ENCODE results near the gene COL23A1. TPM values are rescaled to one million over a fixed set of nuclear protein-coding genes. Genes with fewer than 3 reads are reported as not detected.

The COL23A1 gene
- total RNA-seq, 1 experiment from 2014 or later, result not detected

DNA sequence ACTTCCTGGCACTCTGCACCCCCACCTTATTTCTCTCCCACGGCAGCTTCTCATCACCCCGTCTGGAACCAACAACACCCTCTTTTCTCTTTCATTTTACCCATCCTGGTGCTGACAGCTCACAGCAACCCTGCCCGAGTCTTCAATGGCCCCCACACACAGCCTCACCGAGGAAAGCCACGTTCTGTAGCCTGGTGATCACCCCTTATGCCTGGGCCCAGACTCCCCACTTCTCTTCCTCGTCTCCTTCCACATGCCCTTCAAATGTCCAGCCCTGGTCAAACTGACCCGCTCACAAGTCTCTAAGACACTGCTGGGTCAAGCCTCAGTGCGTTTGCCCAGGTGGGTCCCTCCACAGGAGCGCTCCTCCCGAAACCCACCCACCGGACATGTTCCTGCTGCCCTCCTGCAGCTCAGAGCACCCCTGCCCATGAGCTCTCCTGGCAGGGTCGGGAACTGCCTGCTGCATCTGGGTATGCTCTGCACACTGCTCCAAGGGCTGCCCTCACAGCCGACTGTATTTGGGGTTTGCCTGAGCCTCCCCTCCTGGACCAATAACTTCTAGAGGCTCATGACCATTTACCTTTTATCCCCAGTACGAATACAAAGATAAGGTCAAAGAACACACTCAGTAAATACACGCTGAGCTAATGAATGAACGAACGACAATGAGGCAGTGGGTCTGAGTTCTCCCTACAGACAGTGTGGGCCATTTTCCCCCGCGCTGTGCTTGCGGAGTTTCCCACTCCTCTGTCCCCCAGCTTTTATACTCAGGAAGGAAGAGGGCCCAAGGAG lies 202.9 kb downstream of the COL23A1 start:
- no peak for TF ChIP-seq EZH2 (IDR thresholded peaks at IDR 0.05; ENCODE audit: borderline replicate concordance, low read depth, low read length, poor library complexity, severe bottlenecking)
- TF ChIP-seq, protein P1, sequence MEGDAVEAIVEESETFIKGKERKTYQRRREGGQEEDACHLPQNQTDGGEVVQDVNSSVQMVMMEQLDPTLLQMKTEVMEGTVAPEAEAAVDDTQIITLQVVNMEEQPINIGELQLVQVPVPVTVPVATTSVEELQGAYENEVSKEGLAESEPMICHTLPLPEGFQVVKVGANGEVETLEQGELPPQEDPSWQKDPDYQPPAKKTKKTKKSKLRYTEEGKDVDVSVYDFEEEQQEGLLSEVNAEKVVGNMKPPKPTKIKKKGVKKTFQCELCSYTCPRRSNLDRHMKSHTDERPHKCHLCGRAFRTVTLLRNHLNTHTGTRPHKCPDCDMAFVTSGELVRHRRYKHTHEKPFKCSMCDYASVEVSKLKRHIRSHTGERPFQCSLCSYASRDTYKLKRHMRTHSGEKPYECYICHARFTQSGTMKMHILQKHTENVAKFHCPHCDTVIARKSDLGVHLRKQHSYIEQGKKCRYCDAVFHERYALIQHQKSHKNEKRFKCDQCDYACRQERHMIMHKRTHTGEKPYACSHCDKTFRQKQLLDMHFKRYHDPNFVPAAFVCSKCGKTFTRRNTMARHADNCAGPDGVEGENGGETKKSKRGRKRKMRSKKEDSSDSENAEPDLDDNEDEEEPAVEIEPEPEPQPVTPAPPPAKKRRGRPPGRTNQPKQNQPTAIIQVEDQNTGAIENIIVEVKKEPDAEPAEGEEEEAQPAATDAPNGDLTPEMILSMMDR (conservative IDR thresholded peaks at IDR 0.05; ENCODE audit: low read depth, low read length), result no peak
- Histone ChIP-seq H3K4me3 (ENCODE audit: low read depth, low read length, poor library complexity, severe bottlenecking) (no peak overlapping the region), H3K27ac (ENCODE audit: low read depth, low read length, poor library complexity, severe bottlenecking) (no peak overlapping the region), H3K9me3 (ENCODE audit: low read depth, low read length, poor library complexity, severe bottlenecking) (no peaks in the 10 kb centered on the region), H3K4me1 (ENCODE audit: insufficient read depth, low read length, poor library complexity, severe bottlenecking) (no peaks in the 10 kb centered on the region), H3K36me3 (ENCODE audit: insufficient read depth, low read length, poor library complexity, severe bottlenecking) (no peaks in the 10 kb centered on the region), H3K27me3 (replicated peaks; ENCODE audit: insufficient read depth, low read depth, low read length, poor library complexity) (no peaks in the 10 kb centered on the region)
- intact Hi-C loops (cut with micrococcal nuclease; ENCODE audit: unreplicated experiment), result no loop called here
- no TSS peak for BruUV-seq (replicated peaks)
- no peak for DNase-seq (ENCODE audit: low spot score)
- POLR2A ChIA-PET (ENCODE audit: low non-redundant PET), result no interaction called here
- CTCF ChIA-PET, result no interaction called here

DNA sequence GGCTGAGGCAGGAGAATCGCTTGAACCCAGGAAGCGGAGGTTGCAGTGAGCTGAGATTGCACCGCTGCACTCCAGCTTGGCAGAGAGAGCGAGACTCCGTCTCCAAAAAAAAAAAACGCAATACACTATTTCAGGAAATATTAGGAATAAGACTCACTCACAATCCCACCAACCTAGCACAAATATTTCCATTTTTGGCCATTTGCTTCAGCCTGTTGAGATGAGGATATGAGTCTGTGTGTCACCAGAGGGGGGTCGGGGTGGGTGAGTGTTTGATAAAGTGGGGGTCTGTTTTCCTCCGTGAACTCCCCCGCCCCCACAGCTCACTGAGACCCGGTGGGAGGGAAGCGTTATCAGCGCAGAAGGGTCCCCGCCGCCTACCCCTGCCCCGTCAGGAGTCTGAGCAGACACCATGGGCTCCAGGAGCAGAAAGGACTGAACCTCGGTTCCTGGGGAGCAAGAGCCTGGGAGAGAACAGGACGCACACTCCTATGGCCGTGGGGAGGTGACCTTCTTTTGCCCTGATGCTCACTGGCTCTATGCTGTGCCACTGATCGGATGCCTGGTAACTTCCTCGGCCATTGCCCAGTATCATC lies 203.8 kb downstream of the COL23A1 start:
- TF ChIP-seq EZH2 (IDR thresholded peaks at IDR 0.05; ENCODE audit: borderline replicate concordance, low read depth, low read length, poor library complexity, severe bottlenecking), result no peak
- TF ChIP-seq, protein P1 (conservative IDR thresholded peaks at IDR 0.05; ENCODE audit: low read depth, low read length), result no peak
- H3K4me1 ChIP-seq (ENCODE audit: insufficient read depth, low read length, poor library complexity, severe bottlenecking), result no peaks in the 10 kb centered on the region
- no peak overlapping the region for H3K27ac ChIP-seq (ENCODE audit: low read depth, low read length, poor library complexity, severe bottlenecking)
- BruUV-seq (replicated peaks), result no TSS peak
- H3K4me3 ChIP-seq (ENCODE audit: low read depth, low read length, poor library complexity, severe bottlenecking), result no peak overlapping the region
- no peaks in the 10 kb centered on the region for H3K27me3 ChIP-seq (replicated peaks; ENCODE audit: insufficient read depth, low read depth, low read length, poor library complexity)
- DNase-seq (ENCODE audit: low spot score), result no peak
- intact Hi-C loops (cut with micrococcal nuclease; ENCODE audit: unreplicated experiment), result no loop called here
- ChIA-PET CTCF (no interaction called here), POLR2A (ENCODE audit: low non-redundant PET) (no interaction called here)
- no peaks in the 10 kb centered on the region for H3K36me3 ChIP-seq (ENCODE audit: insufficient read depth, low read length, poor library complexity, severe bottlenecking)
- no peaks in the 10 kb centered on the region for H3K9me3 ChIP-seq (ENCODE audit: low read depth, low read length, poor library complexity, severe bottlenecking)

DNA sequence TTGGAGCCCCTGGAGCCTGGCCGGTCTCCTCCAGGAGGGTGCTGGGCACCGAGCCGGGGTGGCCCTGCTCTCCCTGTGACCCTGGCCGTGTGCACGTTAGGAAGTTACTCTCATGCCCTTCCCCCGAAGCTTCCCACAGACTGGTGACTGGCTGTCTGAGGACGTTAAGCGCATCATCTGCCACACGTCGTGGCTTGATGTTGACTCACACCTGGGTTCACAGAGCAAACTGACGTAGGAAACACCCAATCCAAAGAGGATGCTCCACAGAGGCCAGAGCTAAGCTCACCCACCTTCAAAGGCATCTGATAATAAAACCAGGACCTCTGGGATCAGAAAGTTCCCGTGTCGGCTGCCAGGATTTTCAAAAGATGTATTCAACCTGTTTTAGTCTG lies 204.7 kb downstream of the COL23A1 start:
- intact Hi-C loops (cut with micrococcal nuclease; ENCODE audit: unreplicated experiment), result no loop called here
- H3K27me3 ChIP-seq (replicated peaks; ENCODE audit: insufficient read depth, low read depth, low read length, poor library complexity), result no peaks in the 10 kb centered on the region
- no peak for DNase-seq (ENCODE audit: low spot score)
- no peak overlapping the region for H3K27ac ChIP-seq (ENCODE audit: low read depth, low read length, poor library complexity, severe bottlenecking)
- no peak overlapping the region for H3K4me3 ChIP-seq (ENCODE audit: low read depth, low read length, poor library complexity, severe bottlenecking)
- H3K9me3 ChIP-seq (ENCODE audit: low read depth, low read length, poor library complexity, severe bottlenecking), result no peaks in the 10 kb centered on the region
- TF ChIP-seq EZH2 (IDR thresholded peaks at IDR 0.05; ENCODE audit: borderline replicate concordance, low read depth, low read length, poor library complexity, severe bottlenecking), result no peak
- TF ChIP-seq, protein P1 (conservative IDR thresholded peaks at IDR 0.05; ENCODE audit: low read depth, low read length), result no peak
- no peaks in the 10 kb centered on the region for H3K36me3 ChIP-seq (ENCODE audit: insufficient read depth, low read length, poor library complexity, severe bottlenecking)
- ChIA-PET POLR2A (ENCODE audit: low non-redundant PET) (no interaction called here), CTCF (no interaction called here)
- H3K4me1 ChIP-seq (ENCODE audit: insufficient read depth, low read length, poor library complexity, severe bottlenecking), result no peaks in the 10 kb centered on the region
- BruUV-seq (replicated peaks), result no TSS peak
